Measurements from ENCODE around the gene ZCRB1.

DNA sequence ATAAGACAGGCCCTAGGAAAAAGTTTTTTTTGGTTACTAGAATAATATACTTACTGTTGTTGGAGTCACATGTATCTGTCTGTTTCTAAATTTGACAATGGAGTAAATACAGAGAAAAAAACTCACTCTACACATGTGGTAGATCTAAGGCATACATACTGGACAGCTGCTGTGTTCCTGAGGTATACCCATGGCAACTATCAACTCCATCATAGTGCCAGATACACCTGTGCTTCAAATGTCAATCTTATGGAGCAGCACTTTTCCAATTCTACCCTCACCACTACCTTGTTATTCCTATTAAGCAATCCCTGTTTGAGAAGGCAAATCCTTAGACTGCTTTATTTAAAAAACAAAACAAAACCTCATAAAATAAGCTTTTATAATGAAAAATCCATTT is 3.3 kb downstream of the ZCRB1 start:
- TF ChIP-seq, protein P1, sequence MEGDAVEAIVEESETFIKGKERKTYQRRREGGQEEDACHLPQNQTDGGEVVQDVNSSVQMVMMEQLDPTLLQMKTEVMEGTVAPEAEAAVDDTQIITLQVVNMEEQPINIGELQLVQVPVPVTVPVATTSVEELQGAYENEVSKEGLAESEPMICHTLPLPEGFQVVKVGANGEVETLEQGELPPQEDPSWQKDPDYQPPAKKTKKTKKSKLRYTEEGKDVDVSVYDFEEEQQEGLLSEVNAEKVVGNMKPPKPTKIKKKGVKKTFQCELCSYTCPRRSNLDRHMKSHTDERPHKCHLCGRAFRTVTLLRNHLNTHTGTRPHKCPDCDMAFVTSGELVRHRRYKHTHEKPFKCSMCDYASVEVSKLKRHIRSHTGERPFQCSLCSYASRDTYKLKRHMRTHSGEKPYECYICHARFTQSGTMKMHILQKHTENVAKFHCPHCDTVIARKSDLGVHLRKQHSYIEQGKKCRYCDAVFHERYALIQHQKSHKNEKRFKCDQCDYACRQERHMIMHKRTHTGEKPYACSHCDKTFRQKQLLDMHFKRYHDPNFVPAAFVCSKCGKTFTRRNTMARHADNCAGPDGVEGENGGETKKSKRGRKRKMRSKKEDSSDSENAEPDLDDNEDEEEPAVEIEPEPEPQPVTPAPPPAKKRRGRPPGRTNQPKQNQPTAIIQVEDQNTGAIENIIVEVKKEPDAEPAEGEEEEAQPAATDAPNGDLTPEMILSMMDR (IDR thresholded peaks at IDR 0.05 in 4 of 5, conservative IDR thresholded peaks at IDR 0.05 in 1 of 5), result no peak
- TF ChIP-seq POLR2A (IDR thresholded peaks at IDR 0.05), result no peak
